Measurements from ENCODE around the gene CCNY.

DNA sequence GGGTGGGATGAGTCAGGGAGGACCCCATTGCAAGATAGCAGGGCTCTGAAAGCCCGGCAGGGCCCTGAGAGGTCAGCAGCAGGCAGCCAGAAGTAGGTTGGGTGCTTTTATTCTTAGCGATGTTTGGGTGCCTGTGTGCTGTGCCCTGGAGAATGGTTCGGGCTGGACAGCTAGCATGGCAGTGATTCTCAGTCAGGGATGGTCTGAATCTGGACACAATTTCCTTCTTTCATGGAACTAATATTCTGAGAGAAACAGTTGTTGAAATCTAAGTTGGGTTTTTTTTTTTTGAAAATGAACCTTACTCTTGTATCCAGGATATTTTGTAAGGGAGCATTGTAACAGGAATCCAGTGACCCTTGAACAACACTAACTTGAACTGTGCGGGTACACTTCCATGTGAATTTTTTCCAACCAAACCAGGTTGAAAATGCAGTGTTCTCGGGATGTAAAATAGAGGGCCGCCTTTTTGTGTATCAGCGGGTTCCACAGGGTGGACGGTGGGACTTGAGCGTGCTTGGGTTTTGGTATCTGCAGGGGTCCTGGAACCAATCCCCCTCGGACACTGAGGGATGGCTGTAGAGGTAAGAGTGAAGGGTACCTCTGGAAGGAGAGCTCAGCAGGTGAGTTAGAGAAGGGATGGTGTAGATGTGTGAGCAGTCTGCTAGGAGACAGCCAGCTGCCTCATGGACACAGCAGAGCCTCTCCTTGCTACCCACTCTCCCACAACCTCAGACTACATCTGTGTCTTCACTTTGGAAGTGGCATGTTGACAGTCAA lies 12.5 kb downstream of the CCNY start:
- TF ChIP-seq POLR2A (IDR thresholded peaks at IDR 0.05) = no peak
- TF ChIP-seq, protein P1, sequence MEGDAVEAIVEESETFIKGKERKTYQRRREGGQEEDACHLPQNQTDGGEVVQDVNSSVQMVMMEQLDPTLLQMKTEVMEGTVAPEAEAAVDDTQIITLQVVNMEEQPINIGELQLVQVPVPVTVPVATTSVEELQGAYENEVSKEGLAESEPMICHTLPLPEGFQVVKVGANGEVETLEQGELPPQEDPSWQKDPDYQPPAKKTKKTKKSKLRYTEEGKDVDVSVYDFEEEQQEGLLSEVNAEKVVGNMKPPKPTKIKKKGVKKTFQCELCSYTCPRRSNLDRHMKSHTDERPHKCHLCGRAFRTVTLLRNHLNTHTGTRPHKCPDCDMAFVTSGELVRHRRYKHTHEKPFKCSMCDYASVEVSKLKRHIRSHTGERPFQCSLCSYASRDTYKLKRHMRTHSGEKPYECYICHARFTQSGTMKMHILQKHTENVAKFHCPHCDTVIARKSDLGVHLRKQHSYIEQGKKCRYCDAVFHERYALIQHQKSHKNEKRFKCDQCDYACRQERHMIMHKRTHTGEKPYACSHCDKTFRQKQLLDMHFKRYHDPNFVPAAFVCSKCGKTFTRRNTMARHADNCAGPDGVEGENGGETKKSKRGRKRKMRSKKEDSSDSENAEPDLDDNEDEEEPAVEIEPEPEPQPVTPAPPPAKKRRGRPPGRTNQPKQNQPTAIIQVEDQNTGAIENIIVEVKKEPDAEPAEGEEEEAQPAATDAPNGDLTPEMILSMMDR (IDR thresholded peaks at IDR 0.05) = no peak

Data from suprapubic skin (tissue), 3 donors.